Measurements from ENCODE around the gene KBTBD7.

KBTBD7 gene, protein sequence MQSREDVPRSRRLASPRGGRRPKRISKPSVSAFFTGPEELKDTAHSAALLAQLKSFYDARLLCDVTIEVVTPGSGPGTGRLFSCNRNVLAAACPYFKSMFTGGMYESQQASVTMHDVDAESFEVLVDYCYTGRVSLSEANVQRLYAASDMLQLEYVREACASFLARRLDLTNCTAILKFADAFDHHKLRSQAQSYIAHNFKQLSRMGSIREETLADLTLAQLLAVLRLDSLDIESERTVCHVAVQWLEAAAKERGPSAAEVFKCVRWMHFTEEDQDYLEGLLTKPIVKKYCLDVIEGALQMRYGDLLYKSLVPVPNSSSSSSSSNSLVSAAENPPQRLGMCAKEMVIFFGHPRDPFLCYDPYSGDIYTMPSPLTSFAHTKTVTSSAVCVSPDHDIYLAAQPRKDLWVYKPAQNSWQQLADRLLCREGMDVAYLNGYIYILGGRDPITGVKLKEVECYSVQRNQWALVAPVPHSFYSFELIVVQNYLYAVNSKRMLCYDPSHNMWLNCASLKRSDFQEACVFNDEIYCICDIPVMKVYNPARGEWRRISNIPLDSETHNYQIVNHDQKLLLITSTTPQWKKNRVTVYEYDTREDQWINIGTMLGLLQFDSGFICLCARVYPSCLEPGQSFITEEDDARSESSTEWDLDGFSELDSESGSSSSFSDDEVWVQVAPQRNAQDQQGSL

DNA sequence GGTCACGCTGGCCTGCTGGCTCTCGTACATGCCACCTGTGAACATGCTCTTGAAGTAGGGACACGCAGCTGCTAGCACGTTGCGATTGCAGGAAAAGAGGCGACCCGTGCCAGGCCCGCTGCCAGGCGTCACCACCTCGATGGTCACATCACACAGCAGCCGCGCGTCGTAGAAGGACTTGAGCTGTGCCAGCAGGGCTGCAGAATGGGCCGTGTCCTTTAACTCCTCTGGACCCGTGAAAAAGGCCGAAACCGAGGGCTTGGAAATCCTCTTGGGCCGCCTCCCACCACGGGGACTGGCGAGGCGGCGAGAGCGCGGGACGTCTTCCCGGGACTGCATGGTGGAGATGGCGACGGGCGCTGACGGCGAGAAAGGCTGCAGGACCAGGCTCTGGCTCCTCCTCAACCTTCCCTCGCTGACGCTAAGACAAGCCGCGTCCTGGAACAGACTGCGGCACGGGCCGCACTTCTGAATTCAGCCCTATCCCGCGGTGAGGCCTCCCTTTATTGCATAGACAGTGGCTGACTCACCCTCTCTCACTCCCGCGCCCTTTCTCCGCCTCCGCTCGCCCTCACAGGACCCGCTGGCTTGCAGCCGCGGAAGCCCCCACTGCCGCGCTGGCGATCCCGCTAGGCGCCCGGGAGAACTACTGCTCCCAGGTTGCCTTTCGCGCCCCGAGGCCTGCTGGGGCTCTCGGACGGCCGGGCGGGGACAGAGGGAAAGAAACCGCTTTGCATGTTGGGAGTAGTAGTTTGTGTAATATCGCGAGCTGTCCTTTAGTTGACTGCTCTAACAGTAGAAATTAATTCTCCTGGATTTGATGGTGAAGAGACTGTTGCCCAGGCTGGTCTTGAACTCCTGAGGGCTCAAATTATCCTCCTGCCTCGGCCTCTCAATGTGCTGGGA, at the start of gene KBTBD7:
TSS of gene KBTBD7 (minus strand) at position 651 of the 906 bp plus-strand sequence. CDS start at position 339, 312 bp downstream.
- peak; percentile 69 to 87 for DNase-seq

DNA sequence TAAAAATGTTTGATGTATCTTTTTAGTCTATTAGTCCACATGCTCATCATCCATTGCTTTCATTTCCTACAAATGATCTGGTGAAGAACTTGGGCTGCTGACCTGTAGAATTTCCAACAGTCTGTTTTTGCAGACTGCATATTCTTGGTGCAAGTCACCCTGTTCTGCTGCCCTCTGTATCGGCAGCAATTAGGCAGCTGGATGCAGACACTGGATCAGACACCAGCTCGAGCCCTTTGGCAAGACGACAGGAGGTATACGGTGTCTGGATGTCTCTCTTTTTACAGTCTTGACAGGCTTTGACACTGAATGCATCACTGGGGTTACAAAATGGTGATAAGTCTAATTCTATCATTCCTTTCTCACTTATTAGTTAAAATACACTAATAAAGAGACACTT, 47.3 kb upstream of the KBTBD7 start:
- no peak for DNase-seq

- no peak for DNase-seq
Measured at GRCh38 chr13:41236369-41236768, 42.0 kb upstream of the KBTBD7 start.

DNA sequence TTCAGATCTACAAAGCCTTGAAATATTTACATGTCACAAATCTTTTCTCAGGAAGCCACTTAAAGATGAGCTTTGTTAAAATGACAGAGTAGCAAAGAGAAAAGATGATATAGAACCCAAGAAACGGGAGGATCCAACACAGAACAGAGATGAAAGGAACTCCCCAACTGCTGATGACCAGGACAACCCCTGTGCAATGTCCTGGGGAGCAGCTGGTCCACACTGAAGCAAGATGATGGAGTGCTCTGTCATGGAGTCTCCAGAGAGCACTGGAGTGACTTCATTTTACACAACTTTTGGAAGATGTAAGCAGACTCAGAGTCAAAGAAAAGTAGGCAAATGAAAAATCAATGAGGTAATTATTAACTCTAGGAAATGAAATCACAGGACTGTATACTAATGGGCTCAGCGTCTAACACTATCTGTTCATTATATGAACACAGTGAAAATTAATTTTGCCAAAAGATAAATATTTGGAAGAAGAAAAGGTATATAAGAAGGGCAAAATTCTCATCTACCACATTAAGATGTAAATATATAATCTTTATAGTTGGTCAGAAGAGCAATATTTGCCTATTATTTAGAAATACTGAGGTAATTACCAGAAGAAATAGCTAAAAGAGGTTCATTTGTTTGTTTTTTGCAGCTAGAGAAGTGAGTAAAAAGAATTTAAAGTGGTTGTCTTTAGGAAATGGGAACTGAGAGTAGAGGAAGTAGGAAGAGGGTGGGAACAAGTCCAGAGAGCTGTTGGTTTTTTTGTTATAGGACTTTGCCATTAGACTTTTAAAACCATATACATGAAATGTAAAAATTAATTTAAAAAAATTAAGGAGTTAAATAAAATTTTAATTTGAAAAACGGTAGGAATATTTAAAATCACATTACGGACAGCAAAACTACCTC, 38.5 kb upstream of the KBTBD7 start:
- DNase-seq: no peak

DNA sequence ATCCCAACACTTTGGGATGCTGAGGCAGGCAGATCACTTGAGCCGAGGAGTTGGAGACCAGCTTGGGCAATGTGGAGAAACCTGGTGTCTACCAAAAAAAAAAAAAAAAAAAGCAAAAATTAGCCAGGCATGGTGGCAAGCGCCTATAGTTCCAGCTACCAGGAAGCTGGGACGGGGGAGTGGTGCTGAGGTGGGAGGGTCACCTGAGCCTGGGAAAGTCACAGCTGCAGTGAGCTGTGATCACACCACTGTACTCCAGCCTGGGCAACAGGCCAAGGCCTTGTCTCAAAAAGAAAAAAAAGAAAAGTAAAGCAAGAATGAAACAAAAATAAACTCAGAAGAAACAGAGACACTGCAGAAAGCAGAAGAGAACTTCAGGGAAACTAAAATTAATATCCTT, 37.4 kb upstream of the KBTBD7 start:
- DNase-seq: no peak

- peak in 1 of 2 experiments; percentile 6 for DNase-seq
Measured at GRCh38 chr13:41231025-41231677, 36.8 kb upstream of the KBTBD7 start.

GRCh38 chr13:41229356-41229755, 35.0 kb upstream of the KBTBD7 start:
- no peak for DNase-seq

- no peak for DNase-seq
Measured at GRCh38 chr13:41224113-41225110, 30.0 kb upstream of the KBTBD7 start.

DNA sequence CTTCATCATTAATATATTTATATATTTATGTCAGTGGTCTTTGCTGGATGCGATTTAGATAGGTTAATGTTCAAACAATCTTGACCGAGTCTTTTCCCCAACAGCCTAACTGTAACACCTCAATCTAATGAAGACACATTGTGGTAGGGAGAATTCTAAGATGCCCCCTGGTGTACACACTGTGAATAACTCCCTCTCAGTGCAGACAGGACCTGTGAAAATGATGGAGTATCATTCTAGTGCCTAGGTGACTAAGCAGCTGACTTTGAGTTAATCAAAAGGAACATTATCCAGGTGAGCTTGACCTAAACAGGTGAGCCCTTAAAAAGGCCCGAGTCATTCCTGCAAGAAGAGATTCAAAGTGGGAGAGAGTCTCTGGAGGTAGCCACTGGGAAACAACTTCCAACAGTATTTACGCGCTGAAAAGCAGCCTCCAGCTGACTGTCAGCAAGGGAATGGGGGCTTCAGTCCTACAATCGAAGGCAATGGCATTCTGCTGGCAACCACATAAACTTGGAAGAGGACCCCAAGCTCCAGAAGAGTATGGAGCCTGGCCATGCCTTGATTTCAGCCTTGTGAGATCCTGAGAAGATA, 28.0 kb upstream of the KBTBD7 start:
- peak; percentile 2 to 45 for DNase-seq

GRCh38 chr13:41220401-41220800, 26.0 kb upstream of the KBTBD7 start:
- DNase-seq: no peak

GRCh38 chr13:41216160-41216559, 21.8 kb upstream of the KBTBD7 start:
- DNase-seq: no peak

DNA sequence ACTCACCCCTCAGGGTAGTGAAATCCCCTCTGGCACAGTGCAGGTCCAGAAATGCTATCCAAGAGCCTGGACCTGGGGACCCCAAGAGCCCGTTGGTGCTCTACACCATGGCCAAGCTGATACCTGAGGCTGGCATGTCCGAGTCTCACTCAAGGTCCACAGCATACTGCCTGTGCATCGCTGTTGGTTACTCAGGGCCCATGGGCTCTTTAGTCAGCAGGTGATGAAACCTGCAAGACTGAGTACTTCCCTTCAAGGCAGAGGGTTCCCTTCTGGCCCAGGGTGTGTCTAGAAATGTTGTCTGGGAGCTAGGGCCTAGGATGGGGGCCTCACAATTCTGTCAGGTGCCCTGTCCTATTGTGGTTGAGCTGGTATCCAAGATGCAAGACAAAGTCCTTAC, 19.6 kb upstream of the KBTBD7 start:
- no peak for DNase-seq

- no peak for DNase-seq
Measured at GRCh38 chr13:41213316-41213715, 18.9 kb upstream of the KBTBD7 start.

DNA sequence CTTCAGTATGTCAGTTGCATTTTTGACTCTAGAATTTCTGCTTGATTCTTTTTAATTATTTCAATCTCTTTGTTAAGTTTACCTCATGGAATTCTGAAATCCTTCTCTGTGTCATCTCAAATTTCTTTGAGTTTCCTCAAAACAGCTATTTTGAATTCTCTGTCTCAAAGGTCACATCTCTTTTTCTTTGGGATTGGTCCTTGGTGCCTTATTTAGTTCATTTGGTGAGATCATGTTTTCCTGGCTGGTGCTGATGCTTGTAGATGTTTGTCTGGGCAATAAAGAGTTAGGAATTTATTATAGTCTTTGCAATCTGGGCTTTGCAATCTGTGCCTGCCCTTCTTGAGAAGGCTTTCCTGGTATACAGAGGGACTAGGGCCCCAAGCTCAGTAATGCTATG, 18.5 kb upstream of the KBTBD7 start:
- DNase-seq: no peak

DNA sequence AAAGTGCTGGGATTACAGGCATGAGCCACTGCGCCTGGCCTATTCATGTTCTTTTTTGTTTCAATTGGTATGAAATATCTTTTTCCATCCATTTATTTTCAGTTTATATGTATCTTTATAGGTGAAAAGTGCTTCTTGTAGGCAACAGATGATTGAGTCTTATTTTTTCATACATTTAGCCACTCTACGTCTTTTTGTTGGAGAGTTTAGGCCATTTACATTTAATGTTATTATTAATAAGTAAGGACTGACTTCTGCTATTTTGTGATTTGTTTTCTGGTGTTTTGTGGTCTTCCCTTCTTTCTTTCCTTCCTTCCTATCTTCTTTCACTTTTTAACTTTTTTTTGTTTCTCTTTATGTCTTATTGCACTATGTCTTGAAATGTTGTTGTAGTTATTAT, 16.7 kb upstream of the KBTBD7 start:
- DNase-seq: no peak

DNA sequence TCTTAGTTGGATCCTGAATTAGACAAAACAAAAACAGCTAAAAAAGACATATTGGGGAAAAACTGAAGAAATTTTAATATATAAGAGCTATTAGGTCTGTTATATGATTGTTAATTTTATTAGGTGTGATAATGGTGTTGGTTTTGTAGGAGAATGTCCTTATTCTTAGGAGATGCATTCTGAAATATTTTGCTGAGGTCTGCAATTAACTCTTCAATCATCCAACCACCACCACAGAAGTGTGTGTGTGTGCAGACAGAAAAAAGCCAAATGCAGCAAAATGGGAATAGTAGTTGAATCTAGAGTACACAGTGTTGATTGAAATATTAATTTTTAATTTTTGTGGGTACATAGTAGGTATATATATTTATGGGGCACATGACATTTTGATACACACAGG, 12.1 kb upstream of the KBTBD7 start:
- DNase-seq: no peak

DNA sequence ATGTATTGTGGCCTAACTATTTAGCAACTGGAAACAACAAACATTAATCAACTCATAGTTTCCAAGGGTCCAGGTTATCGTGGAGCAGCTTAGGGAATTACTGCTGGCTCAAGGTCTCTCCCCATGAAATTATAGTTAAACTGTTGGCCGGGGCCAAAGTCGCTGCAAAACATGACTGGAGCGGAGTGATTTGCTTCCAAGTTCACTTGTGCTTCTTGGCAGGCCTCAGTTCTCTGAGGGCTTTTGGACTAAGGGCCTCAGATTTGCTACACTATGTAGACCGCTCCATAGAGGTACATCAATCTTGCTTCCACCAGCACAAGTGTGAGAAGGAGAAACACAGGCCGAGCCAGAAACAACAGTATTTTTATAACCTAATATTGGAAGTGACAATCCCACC, 9.4 kb upstream of the KBTBD7 start:
- DNase-seq: no peak

GRCh38 chr13:41200126-41200525, 5.8 kb upstream of the KBTBD7 start:
- DNase-seq: no peak

DNA sequence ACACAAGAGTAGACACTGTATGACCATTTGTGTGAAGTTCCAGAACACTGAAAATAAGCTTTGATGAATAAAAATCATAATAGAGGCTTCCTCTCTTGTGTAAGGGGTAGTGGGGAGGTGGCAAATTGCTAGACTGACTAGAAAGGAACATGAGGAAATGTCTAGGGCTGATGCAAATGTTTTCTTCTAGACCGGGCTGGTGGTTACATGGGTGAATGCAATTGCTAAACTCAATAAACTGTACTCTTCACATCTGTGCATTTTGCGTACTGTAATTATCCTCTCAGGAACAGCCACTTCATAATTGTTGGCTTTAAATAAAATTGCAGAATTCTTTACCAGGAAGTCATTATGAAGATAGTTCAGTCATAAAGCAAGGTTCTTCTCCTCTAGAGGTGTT, 5.2 kb upstream of the KBTBD7 start:
- DNase-seq: no peak

GRCh38 chr13:41199079-41199478, 4.7 kb upstream of the KBTBD7 start:
- no peak for DNase-seq
